ENCODE results near the gene S100A2.
"Not testable (repeated sequence)": the region's sequence is repeated elsewhere in the genome, so short reads cannot be mapped to it uniquely, and the experiment has no call there.

Gene S100A2

DNA sequence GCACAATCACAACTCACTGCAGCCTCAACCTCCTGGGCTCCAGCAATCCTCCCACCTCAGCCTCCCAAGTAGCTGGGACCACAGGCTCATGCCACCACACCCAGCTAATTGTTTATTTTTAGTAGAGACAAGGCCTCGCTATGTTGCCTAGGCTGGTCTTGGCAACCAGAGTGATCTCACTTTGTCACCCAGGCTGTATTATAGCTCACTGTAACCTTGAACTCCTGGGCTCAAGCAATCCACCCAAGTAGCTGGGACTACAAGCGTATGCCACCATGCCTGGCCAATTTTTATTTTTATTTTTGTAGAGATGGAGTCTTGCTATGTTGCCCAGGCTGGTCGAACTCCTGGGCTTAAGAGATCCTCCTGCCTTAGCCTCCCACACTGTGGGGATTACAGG is 3.6 kb downstream of the S100A2 start:
- not testable (repeated sequence) for DNase-seq

DNA sequence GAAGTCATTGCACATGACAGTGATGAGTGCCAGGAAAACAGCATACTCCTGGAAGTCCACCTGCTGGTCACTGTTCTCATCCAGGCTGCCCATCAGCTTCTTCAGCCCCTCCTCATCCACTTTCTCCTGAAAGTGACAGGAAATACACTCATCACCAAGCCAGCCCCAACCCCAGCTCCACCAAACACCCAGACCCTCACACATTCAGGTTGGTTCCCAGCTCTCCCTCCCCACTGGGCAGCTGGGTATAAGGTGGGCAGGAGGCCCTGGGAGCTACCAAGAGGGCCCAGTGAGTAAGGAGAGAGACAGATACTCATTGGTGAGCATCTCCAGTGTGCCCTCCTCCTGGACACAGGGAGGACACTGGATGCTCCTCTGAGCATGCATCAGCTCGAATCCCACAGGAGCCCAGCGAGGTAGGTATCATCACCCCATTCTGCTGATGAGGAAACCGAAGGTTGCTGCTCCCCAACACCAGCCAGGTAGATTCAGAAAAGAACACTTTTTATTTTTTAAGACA is 4.1 kb downstream of the S100A2 start:
- DNase-seq = no peak

DNA sequence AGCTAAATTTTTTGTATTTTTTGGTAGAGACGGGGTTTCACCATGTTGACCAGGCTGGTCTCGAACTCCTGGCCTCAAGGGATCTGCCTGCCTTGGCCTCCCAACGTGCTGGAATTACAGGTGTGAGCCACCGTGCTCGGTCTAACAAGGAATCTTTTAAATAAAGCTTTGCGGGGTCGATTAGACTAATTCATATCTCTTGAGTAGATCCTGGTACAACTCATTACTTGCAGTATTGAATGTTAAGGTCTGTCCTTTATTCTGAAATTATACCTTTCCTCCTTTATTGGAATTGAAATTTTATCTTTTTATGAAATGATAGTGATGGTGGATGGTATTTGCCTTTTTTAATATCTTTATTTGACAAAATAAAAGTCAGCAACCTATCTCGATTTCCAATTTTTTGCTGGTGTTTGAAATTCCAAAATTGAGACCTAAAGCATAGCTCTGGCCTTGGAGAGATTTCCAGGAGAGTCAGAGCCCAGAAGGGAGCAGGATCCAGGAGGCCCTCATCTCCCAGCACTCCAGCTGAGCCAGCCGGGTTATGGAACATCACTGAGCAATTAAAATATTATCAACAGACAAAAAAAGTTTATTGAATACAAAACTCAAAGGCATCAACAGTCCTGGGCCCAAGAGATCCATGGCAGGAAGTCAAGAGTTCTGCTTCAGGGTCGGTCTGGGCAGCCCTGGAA is 4.7 kb downstream of the S100A2 start:
- DNase-seq = no peak

DNA sequence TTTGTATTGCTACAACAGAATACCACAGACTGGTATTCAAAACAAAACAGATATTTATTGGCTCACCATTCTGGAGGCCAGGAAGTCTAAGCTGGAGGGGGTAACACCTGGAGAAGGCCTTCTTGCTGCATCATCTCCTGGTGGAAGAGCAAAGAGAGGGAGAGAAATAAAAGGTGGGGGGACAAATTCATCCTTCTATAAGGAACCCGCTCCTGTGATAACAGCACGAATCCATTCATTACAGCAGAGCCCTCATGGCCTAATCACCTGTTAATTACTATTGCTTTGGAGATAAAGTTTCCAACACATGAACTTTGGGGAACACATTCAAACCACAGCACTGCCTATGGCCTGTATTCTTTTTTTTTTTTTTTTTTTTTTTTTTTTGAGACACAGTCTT is 5.4 kb downstream of the S100A2 start:
- DNase-seq = no peak

DNA sequence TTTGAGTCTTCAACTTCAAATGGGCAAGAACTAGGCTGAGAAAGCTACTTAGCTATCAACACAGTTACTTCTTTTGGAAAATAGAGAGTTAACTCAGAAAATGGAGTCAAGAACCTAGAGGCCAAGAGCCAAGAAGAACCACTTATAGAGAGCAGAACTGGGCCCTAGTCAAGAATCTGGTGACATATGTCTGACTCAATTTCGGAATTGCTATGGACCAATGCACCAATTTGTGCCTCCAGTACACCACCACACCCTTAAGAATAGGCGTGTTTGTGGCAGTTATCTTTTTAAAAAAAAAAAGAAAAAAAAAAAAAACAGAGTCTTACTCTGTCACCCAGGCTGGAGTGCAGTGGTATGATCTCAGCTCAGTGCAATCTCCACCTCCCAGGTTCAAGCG is 7.8 kb downstream of the S100A2 start:
- no peak for DNase-seq

DNA sequence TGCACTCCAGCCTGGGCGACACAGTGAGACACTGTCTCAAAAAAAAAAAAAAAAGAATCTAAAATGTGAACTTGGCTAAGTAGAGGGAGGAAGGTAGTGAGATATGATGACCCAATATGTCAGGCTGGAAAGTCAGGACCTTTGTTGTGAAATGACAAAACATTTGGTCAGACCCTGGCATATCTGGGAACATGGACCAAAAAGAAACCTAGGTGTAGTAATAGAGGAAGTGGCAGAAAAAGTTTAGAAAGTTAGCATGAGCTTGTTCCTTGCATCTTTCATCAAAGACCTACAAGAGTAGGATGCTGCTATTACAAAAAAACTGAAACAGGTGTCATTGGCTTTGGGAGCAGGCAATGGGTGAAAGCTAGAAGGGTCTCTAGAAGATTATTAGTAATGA is 9.3 kb downstream of the S100A2 start:
- no peak for DNase-seq

DNA sequence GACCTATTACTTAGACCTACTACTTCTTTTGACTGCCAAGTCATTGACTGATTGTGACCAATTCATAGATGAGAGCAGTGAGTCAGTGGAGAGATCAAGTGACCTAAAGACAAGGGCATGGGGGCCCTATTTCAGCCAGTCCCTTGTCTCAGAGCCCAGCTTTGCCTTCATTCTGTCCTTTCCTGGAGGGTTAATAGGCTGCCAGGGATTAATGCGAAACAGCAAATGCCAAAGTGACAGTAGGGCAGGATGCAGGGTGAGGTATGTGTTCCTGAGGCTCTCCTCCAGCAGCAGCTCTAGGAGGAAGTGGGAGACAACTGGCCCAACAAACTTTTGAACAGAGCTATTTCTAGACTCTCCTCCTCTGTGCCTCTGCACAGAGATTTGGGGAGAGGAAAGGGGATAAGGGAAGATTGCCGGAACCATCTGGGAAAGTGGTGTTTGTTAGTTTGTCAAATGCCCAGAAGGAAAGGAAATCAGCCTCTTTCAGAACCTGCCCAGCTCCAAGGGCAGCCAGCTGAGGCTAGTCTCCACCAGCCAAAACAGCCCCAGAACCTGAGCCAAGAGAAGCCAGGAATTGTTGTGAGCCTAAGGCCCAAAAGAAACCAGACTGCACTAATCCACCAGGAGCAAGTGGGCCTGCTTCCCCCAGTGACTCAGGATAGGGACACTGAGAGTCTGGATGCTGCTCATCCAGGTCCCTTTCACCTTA is 11.7 kb downstream of the S100A2 start:
- DNase-seq = no peak

DNA sequence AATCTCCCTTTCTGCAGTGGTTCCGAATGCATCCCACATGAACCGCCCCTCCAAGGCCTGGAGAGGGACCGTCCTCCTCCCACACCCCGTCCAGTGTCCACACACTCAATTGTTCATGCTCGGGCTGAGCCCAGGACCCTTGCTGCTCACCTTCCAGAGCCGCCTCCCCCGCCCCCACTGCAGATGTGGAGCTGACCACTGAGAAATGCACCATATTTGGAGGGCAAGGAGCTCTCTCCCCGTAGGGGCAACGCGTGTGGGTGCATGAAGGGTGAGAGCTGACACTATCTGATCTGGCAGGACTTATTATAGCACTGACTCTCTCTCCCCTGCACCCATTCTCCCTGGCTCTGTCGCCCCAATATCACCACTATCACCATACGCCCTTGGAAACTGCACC is 12.5 kb downstream of the S100A2 start:
- no peak for DNase-seq

DNA sequence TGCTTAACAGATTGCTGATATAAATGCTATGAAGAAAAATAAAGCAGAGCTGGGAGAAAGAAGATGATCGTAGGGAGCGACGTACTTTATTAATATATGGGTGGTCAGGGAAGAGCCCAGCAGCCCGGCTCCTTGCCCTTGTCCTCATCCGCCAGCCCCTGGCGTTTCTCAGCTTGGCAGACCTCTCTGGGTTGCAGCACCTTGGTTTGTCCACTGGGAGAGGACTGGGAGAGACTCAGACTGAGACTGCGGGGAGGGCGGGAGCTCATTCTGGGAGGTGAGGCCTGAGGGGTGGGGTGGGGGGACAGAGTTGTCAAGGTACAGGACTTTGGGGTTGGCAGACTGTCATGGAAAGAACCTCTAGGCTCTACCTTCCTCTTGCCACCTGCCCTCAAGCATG is 13.3 kb downstream of the S100A2 start:
- DNase-seq = no peak

DNA sequence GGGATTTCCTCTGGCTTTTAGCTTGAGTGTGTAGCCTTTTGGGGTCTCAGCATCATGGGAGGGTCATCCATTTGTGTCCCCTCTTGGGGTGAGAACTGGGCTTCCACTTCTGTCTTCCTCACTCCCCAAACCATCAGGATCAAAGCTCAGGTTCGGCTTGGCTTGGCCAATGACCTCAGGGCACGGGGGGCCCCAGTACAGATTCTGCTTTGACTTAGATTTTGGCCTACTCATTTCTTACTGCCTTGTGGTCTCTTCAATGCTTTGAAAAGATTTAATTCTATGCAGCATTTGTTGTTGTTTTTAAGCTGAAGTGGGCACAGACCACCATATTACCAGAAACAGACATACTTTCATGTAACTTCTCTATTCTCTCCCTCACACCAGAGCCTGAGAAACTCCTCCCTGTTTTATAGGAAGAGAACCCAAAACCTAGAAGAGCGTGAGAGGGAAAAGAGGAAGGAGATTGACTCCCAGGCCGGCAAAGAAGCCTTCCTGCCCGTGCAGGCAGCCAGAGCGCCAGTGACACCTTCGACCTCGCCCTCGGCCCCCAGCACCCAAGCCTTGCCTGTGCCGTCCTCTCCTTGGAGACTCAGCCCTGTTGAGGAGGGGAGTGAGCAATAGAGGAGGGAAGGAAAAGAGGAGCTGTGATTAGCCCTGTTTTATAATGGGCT is 14.7 kb downstream of the S100A2 start:
- no peak for DNase-seq

DNA sequence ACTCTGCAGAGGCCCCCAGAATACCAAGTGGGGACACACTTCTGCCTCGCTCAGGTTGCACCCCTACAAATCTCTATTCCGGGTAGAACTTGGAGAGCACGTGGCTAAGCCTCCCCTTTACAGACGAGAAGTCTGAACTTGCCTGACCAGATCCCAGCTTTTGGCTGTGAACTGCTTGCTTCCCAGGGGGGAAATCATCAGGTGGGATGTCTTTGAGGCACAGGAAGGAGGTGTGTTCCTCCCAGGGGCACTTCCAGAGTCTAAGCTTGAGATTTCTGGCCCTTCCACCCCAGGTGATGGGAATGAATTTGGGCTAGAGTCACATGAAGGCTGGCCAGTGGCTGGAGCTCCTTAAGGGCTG is 15.3 kb downstream of the S100A2 start:
- no peak for DNase-seq

DNA sequence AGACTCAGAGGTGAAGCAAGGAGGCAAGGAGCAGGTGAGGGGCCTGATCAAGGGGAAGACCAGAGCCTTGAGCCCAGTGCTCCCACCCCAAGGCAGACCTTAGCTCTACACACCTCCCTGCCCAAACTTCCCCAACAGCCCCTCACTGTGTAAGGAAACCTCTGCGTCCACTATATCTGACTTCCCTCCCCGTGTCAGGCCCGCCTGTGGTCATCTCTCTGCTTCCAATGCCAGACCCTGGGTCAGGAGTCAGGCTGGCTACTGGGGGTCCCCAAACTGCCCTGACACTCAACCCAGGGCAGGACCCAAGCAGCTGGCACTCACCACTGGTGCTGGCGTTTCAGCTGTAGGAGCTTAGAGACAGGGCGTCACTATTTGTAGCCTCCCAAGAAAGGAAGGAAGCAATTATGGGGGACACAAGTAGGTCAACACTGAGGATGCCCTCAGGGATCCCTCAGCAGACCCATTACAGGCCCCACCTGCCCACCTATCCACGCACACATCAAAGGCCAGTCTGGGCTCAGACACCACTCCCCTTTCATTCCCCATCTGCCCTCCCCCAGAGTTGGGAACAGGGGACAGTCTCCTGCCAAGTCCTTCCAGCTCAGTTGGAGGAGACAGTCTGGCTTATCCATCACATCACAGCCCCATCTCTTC is 15.8 kb downstream of the S100A2 start:
- no peak for DNase-seq

DNA sequence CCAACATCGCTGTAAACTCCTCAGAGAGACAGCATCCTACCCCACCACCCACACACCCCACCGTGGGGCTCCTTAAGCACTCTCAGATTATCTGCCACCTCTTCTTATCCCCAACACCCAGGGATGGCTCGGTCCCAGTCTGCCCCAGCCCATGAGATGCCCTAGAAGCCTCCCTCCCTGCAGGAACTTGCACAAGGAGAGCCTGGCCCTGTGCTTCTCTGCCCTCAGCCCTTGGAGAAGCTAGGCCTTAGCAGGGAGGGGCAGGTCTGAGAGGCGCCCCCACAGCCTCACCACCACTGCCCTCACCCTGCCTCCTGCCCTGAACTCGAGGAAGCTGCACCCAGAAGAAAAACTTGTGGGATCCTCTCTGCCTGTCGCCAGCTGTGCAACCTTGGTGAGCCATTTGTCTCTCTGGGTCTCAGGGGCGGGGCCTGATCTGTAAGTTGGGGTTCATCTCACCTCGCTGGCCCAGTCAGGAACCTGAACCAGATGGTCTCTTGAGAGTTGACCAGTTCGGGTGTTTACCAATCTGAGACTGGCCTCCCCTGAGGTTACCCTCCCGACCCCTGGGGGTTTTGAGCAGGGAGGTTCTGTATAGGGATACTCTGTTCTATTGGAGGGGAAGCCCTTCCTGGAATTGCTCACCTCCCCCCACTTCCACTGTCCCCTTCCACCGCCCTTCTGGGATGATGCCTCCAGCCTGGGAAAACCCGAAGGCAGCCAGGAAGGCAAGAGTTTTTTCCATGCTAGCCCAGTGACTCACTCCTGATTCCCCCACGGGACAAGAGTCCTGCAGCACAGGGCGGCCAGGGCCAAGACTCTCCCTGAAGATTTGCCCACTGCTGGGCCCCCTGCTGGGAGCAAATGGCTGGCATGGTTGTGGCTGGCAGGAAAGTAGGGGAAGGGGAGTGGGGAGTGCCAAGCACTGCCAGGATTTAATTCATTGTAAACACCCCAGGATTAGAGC is 16.6 kb downstream of the S100A2 start, which contains the start of gene S100A3:
Gene S100A3 (minus strand): TSS at position 537 of the 967 bp plus-strand sequence. CDS start 773 bp downstream, outside the sequence.
- DNase-seq = no peak

DNA sequence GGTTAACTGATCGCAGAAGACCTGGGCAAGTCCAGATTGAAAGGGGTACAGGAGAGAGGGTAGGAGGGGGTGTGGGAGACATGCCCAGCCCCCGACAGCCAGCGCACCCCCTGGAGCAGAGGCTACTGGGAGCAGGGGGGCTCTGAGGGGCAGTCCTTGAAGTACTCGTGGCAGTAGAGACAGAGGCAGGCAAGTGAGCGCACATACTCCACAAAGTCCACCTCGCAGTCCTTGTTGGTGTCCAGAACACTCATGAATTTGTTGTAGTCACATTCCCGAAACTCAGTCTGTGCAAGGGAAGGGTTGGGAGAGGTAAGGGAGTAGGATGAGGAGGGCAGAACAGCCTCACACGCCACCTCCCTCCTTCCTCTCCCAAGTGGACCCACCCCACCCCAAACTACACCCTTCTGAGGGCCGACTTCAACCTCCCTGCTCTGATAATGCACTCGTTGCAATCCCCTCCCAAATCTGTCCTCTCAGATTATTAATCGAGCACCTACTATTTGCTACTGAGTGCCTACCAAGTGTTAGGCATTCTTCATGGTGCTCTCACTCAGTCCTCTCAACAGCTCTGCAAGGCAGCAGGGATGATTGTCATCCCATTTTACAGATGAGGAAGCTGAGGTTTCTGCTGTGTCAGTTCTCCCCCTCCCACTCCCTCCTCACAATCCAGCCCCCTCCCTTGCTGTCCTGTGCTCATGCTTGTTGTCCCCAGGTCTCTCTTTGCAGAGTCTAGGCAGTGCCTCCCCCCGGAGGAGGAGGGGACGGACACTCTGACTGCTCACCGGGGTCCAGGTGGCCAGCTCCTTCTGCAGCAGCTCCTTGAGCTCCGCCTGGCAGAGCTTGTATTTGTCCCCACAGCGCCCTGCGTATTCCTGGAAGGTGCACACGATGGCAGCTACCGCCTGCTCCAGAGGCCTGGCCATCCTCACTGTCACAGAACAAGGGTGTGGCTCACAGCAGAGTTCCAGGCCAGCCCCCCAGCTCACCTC is 17.8 kb downstream of the S100A2 start:
- no peak for DNase-seq

DNA sequence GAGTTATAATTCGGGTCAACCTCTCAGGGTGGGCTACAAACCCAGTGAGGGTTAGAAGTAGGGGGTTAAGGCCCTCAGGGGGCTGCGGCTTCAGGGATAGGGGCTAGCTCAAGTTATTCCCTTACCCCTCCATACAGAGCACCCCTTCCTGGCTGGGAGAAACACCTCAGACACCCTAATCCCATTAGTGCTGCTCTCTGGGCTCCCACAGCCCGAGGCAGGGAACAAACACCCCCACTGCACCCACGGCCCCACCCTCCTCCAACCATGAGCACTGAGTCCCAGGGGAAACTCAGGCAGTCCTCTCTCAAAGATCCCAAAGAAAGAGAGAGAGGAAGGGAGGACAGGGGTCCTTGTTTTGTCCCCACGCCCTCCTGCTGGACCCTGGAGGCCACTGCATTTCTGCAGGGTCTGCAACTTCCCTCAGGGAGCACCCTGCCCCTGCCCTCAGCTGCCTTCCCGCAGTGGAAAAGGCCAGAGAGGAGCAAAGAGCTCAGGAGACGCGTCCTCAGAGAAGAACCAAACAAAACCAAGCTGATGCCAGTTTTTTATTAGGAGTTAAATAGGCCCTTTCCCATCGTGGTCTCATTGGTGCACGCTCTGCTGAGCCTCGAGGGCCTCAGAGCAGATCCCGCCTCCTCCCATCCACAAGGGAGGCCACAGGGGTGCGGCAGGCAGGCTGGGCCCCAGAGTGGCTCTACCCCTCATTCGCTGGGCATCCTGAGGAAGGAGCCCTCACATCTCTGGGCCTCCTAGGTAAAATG is 18.7 kb downstream of the S100A2 start:
- DNase-seq = no peak

DNA sequence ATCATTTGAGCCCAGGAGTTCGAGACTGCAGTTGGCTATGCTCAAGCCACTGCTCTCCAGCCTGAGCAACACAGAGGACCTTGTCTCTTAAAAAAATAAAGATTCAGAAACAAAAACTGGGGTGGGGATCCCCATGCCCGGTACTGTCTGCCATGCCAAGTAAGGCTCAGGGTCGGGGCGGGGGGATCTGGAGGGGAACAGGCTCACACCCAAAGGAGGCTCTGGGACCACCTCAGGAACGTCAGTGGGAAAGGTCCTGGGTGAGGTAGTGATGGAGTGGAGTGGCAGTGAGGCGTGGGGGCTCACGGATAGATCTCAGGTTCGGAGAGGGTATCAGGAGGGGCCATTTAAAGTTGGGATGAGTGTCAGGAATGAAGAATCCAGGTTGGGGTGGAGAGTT is 19.3 kb downstream of the S100A2 start:
- DNase-seq = no peak

DNA sequence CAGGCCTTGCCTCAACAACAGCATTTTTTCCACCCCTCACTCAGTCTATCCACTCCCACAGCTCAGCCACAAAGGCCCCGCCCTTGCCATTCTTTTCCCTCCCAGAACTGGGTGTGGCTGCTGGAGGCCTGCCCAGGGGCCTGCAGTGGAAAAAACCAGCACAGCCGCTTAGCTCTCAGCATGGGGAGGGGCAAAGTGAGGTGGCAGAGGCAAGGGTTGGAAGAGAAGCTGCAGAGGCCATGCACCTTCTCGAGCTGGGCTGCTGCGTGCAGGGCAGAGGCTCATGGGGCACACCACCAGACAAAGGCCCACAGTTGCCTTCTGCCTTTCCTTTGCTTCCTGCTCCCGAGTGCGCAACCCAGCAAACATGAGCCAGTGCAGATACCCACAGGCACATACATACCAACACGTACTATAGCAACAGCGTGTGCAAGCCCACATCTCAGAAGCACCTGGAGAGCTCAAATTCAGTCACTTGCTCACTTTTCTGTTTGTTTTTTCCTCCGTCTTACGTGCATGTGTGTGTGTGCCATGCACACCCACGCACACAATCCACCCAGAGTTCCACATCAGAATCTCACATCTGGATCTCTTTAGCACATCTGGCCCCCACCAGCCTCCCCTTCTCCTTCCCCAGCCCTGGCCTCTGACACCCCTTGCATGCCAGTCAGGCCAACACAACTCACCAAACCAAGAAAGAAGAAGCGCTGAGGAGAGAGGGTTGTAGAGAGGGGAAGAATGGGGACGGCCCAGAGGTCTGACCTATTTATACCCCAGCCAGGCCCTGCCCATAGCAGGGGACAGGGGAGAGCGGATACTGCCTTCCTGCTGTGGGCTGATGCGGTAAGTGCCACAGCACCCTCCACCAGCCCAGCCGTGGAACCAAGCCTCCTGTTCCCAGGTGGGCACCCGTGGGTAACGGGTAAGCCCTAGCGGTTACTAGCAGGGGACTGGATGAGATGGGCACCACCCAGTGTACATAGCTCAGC is 20.3 kb downstream of the S100A2 start, which contains the start of gene S100A4:
Gene S100A4 (minus strand): TSS at position 740 of the 989 bp plus-strand sequence. CDS start 1,012 bp downstream, outside the sequence.
- peak; percentile 86 for DNase-seq

DNA sequence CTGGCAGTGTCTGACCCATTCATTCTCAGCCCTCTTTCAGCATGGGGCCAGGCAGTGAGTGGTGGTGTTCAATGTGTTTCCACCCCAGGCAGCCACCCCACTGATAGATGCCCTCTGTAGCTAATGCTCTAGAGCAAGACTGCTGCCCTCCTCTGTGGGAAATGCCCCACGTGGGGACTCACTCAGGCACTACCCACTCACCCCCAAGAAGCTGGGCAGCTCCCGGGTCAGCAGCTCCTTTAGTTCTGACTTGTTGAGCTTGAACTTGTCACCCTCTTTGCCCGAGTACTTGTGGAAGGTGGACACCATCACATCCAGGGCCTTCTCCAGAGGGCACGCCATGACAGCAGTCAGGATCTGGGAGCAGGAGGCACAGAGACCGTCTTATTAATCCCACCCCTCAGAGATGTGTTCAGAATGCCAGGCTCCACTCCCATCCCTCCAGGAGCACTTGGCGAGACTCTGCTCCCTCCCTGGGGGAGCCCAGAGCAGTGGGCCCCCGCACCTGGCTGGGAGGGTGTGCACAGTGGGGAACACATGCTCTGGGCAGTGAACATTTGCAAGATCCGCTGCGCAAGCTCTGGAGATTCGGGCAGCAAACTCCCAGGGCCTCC is 21.1 kb downstream of the S100A2 start:
- DNase-seq = no peak

All from NCI-H748 treated with DMSO at 0.1 percent for 48 hours (cell line).